ENCODE data around the gene HSPA8. TPM values are rescaled to one million over a fixed set of nuclear protein-coding genes. Genes with fewer than 3 reads are reported as not detected.

HSPA8 gene
- total RNA-seq, 2 donors from 2014 or later, result 1,572 to 1,940 TPM

DNA sequence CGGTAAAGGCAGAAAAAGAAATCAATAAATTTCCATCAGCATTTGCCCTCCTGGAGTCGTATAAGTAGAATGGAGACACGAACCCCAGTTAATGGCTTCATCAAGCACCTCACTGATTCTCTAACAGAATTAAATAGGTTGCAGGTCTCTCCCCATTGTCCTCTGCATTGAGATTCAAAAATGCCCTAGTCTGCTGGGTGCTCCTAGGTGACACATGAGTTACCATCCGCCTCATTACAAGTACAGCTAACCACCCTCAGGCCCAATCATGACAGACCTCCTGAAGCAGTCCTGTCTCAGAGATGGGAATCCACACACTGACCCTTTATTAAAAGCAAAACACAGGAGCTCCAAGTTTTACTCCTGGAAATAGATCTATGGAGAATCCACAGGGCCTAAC is 31.4 kb downstream of the HSPA8 start:
- DNase-seq, result no peak
- H3K36me3 ChIP-seq (ENCODE audit: control insufficient read depth, insufficient read depth, low read length), result no peaks in the 10 kb centered on the region
- Mint-ChIP-seq H3K9me3 (no peaks in the 10 kb centered on the region), H3K4me3 (no peak overlapping the region), H3K36me3 (ENCODE audit: low read depth) (no peaks in the 10 kb centered on the region), H3K27me3 (ENCODE audit: insufficient read depth) (peaks cover 78% of the 10 kb centered on the region), H3K4me1 (peaks cover 11% of the 10 kb centered on the region), H3K27ac (no peak overlapping the region)
- TF ChIP-seq, protein P1, sequence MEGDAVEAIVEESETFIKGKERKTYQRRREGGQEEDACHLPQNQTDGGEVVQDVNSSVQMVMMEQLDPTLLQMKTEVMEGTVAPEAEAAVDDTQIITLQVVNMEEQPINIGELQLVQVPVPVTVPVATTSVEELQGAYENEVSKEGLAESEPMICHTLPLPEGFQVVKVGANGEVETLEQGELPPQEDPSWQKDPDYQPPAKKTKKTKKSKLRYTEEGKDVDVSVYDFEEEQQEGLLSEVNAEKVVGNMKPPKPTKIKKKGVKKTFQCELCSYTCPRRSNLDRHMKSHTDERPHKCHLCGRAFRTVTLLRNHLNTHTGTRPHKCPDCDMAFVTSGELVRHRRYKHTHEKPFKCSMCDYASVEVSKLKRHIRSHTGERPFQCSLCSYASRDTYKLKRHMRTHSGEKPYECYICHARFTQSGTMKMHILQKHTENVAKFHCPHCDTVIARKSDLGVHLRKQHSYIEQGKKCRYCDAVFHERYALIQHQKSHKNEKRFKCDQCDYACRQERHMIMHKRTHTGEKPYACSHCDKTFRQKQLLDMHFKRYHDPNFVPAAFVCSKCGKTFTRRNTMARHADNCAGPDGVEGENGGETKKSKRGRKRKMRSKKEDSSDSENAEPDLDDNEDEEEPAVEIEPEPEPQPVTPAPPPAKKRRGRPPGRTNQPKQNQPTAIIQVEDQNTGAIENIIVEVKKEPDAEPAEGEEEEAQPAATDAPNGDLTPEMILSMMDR (conservative IDR thresholded peaks at IDR 0.05), result no peak
- no peaks in the 10 kb centered on the region for H3K9me3 ChIP-seq (ENCODE audit: control insufficient read depth, low read length)
- whole genome bisulfite sequencing, 2 experiments (ENCODE audit: insufficient coverage in 1 of 2, insufficient read length in 1 of 2), result 73 to 83% methylated on average over 3 to 4 of the region's 4 CpGs
- H3K4me1 ChIP-seq (ENCODE audit: control insufficient read depth, insufficient read depth, low read length), result peaks cover 6% of the 10 kb centered on the region
- no peak overlapping the region for H3K9ac ChIP-seq (ENCODE audit: extremely low read depth, low read length, poor library complexity, severe bottlenecking)
- no peak overlapping the region for H3K4me3 ChIP-seq (ENCODE audit: low read length)
- H3K27ac ChIP-seq (ENCODE audit: low read depth, low read length), result no peak overlapping the region
- H3K27me3 ChIP-seq (ENCODE audit: control insufficient read depth, insufficient read depth, low read length, poor library complexity, severe bottlenecking), result peaks cover 91% of the 10 kb centered on the region

GRCh38 chr11:123020968-123021367 is 41.0 kb downstream of the HSPA8 start:
- no peak overlapping the region for H3K27ac Mint-ChIP-seq
- Histone ChIP-seq H3K36me3 (ENCODE audit: control insufficient read depth, insufficient read depth, low read length) (no peaks in the 10 kb centered on the region), H3K9me3 (ENCODE audit: control insufficient read depth, low read length) (no peaks in the 10 kb centered on the region), H3K27ac (ENCODE audit: low read depth, low read length) (no peak overlapping the region), H3K9ac (ENCODE audit: extremely low read depth, low read length, poor library complexity, severe bottlenecking) (no peak overlapping the region), H3K27me3 (ENCODE audit: control insufficient read depth, insufficient read depth, low read length, poor library complexity, severe bottlenecking) (peaks cover 32% of the 10 kb centered on the region), H3K4me3 (ENCODE audit: low read length) (no peak overlapping the region), H3K4me1 (ENCODE audit: control insufficient read depth, insufficient read depth, low read length) (no peaks in the 10 kb centered on the region)
- peaks cover 6% of the 10 kb centered on the region for H3K9me3 Mint-ChIP-seq
- H3K27me3 Mint-ChIP-seq (ENCODE audit: insufficient read depth), result peaks cover 36% of the 10 kb centered on the region
- DNase-seq, result peak; percentile 72
- no peak overlapping the region for H3K4me3 Mint-ChIP-seq
- H3K4me1 Mint-ChIP-seq, result peaks cover 5% of the 10 kb centered on the region
- TF ChIP-seq, protein P1 (conservative IDR thresholded peaks at IDR 0.05), result peak; percentile 81
- WGBS, 2 experiments (ENCODE audit: insufficient coverage in 1 of 2, insufficient read length in 1 of 2), result 61 to 86% methylated on average over 1 to 2 of the region's 2 CpGs
- H3K36me3 Mint-ChIP-seq (ENCODE audit: low read depth), result no peaks in the 10 kb centered on the region

DNA sequence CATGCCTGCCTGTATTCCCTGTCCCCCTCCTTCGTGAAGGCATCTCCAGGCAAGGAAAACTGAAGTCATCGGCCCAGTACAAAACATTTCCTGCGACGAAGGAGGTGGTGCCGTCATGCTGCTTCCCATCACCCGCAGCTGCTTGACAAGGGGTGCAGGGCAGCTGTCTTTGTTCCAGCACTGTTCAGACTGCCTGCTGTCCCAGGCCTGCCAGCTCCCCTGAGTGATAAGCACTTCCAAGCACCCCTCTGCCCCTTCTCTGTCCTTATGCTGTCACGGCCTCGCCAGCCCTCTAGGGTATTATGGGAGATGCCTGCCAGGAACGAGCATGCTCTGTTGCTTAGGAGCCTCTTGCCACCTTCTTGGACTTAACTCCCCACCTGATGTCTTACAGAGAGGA is 43.2 kb downstream of the HSPA8 start:
- Histone ChIP-seq H3K27ac (ENCODE audit: low read depth, low read length) (no peak overlapping the region), H3K4me3 (ENCODE audit: low read length) (no peak overlapping the region), H3K9me3 (ENCODE audit: control insufficient read depth, low read length) (no peaks in the 10 kb centered on the region), H3K27me3 (ENCODE audit: control insufficient read depth, insufficient read depth, low read length, poor library complexity, severe bottlenecking) (peaks cover 11% of the 10 kb centered on the region), H3K9ac (ENCODE audit: extremely low read depth, low read length, poor library complexity, severe bottlenecking) (no peak overlapping the region), H3K36me3 (ENCODE audit: control insufficient read depth, insufficient read depth, low read length) (no peaks in the 10 kb centered on the region), H3K4me1 (ENCODE audit: control insufficient read depth, insufficient read depth, low read length) (no peaks in the 10 kb centered on the region)
- peaks cover 23% of the 10 kb centered on the region for H3K27me3 Mint-ChIP-seq (ENCODE audit: insufficient read depth)
- 90% methylated on average over 9 of the region's 9 CpGs for WGBS, 2 experiments (ENCODE audit: insufficient coverage in 1 of 2, insufficient read length in 1 of 2)
- no peak for DNase-seq
- H3K27ac Mint-ChIP-seq, result no peak overlapping the region
- no peak overlapping the region for H3K4me3 Mint-ChIP-seq
- no peaks in the 10 kb centered on the region for H3K36me3 Mint-ChIP-seq (ENCODE audit: low read depth)
- TF ChIP-seq, protein P1 (conservative IDR thresholded peaks at IDR 0.05), result no peak
- peaks cover 6% of the 10 kb centered on the region for H3K9me3 Mint-ChIP-seq
- peaks cover 6% of the 10 kb centered on the region for H3K4me1 Mint-ChIP-seq

All from endodermal cell (in vitro differentiated cells).